GM12878 (cell line): ENCODE measurements around the gene THSD4. TPM values are rescaled to one million over a fixed set of nuclear protein-coding genes. Genes with fewer than 3 reads are reported as not detected.

Source experiments
- ATAC-seq: fragments of 200-7000 bp; cut with Tn5 transposase; 3 replicates; pipeline ENCODE4 v1.9.1; 2020; ENCODE audit warnings: mild to moderate bottlenecking, moderate library complexity
- BruUV-seq: library from RNA; stranded (reverse); fragments of 400-500 nt; replicated peaks from 2 replicates; lab custom pipeline; 2021; lab: Mats Ljungman, UMichigan
- CTCF ChIA-PET: fragments of 300-600 bp; sonication (Branson Sonifier 250); formaldehyde crosslinking; extraction: SDS; loops from one replicate; lab custom pipeline; 2021; ENCODE audit warnings: inconsistent platforms; lab: Yijun Ruan, JAX
- POLR2A ChIA-PET: fragments of 350-600 bp; formaldehyde crosslinking; extraction: SDS; loops from one replicate; lab custom pipeline; 2021; ENCODE audit warnings: inconsistent platforms; lab: Charles Lee
- RAD21 ChIA-PET: fragments of 300-600 bp; sonication (Branson Sonifier 250); formaldehyde crosslinking; loops from one replicate; lab custom pipeline; 2023; ENCODE audit warnings: antibody characterized with exemption; ENCODE audit not compliant: unreplicated experiment; lab: Charles Lee
- SMC1A ChIA-PET: fragments of 300-600 bp; sonication (Branson Sonifier 250); formaldehyde crosslinking; loops from one replicate; lab custom pipeline; 2023; ENCODE audit not compliant: unreplicated experiment, uncharacterized antibody; lab: Charles Lee
- DNase-seq: peaks from one replicate; pipeline ENCODE4 v3.0.0-alpha.2; 2011; ENCODE audit warnings: low read depth, low spot score
- FAIRE-seq: peaks from 3 replicates; lab custom pipeline; 2011; peaks lifted over from hg19 to GRCh38; lab: Jason Lieb, UNC
- H2AFZ ChIP-seq: 2 replicates; pipeline ENCODE4 v1.6.0; 2011; ENCODE audit warnings: low read depth, low read length, control low read depth; ENCODE audit not compliant: control insufficient read depth
- H3K27ac ChIP-seq: 2 replicates; pipeline ENCODE4 v1.5.1; 2011; ENCODE audit warnings: control low read depth; ENCODE audit not compliant: control insufficient read depth, insufficient read depth
- H3K27me3 ChIP-seq, 2 experiments: replicated peaks in 1 of 2; 2 replicates each; pipeline versions ENCODE4 v1.6.0 to v1.6.1; 2011; ENCODE audit warnings: low read length in 1 of 2; ENCODE audit not compliant: control insufficient read depth in 2 of 2, insufficient read depth in 2 of 2
- H3K36me3 ChIP-seq, 2 experiments: 2 replicates each; pipeline ENCODE4 v1.5.1; 2011; ENCODE audit warnings: low read length in 1 of 2; ENCODE audit not compliant: control insufficient read depth in 2 of 2, insufficient read depth in 2 of 2
- H3K4me1 ChIP-seq: 2 replicates; pipeline ENCODE4 v1.6.1; 2011; ENCODE audit warnings: mild to moderate bottlenecking, low read length, moderate library complexity, mixed read lengths; ENCODE audit not compliant: control insufficient read depth, insufficient read depth
- H3K4me2 ChIP-seq: 2 replicates; pipeline ENCODE4 v1.6.0; 2011; ENCODE audit warnings: control low read depth; ENCODE audit not compliant: control insufficient read depth, insufficient read depth
- H3K4me3 ChIP-seq: fragments of 200-600 bp; sonication (generic); 2 replicates; pipeline ENCODE4 v1.5.1; 2016
- H3K79me2 ChIP-seq: 2 replicates; pipeline ENCODE4 v1.6.0; 2011; ENCODE audit warnings: low read length; ENCODE audit not compliant: control insufficient read depth, insufficient read depth
- H3K9ac ChIP-seq: 2 replicates; pipeline ENCODE4 v1.8.0; 2011; ENCODE audit warnings: low read length, control low read depth, mixed read lengths; ENCODE audit not compliant: control insufficient read depth, insufficient read depth
- H3K9me3 ChIP-seq: replicated peaks from 3 replicates; pipeline ENCODE4 v1.5.1; 2011; ENCODE audit warnings: mild to moderate bottlenecking, low read length; ENCODE audit not compliant: control insufficient read depth, insufficient read depth
- H4K20me1 ChIP-seq: 2 replicates; pipeline ENCODE4 v1.6.0; 2011; ENCODE audit not compliant: control insufficient read depth, insufficient read depth
- CBFB ChIP-seq: IDR thresholded peaks from 2 replicates; pipeline ENCODE4 v1.6.1; 2016; ENCODE audit warnings: antibody characterized with exemption, low read depth
- HCFC1 ChIP-seq: fragments of 150-350 bp; IDR thresholded peaks from 2 replicates; pipeline ENCODE4 v1.6.1; 2014; ENCODE audit warnings: low read length
- IRF4 ChIP-seq: IDR thresholded peaks from 2 replicates; pipeline ENCODE4 v1.6.1; 2011; ENCODE audit warnings: low read depth, low read length
- KLF5 ChIP-seq: fragments of 450-650 bp; IDR thresholded peaks from 2 replicates; pipeline ENCODE4 v1.6.1; 2014; ENCODE audit warnings: mild to moderate bottlenecking; ENCODE audit not compliant: partially characterized antibody
- MXI1 ChIP-seq: fragments of 150-350 bp; IDR thresholded peaks from 2 replicates; pipeline ENCODE4 v1.6.1; 2011; ENCODE audit warnings: low read depth, mild to moderate bottlenecking, inconsistent platforms, low read length, improper control_type of control experiment
- MYB ChIP-seq: fragments of 150-350 bp; IDR thresholded peaks from 2 replicates; pipeline ENCODE4 v1.6.1; 2014; ENCODE audit warnings: mild to moderate bottlenecking, low read depth, low read length, borderline replicate concordance
- NFIC ChIP-seq: IDR thresholded peaks from 2 replicates; pipeline ENCODE4 v1.6.1; 2012; ENCODE audit warnings: low read depth, mild to moderate bottlenecking, inconsistent platforms, low read length, moderate library complexity
- NR2C1 ChIP-seq: fragments of 450-650 bp; IDR thresholded peaks from 2 replicates; pipeline ENCODE4 v1.6.1; 2017; ENCODE audit warnings: antibody characterized with exemption, mild to moderate bottlenecking, moderate library complexity
- PAX8 ChIP-seq: fragments of 450-650 bp; IDR thresholded peaks from 2 replicates; pipeline ENCODE4 v1.6.1; 2017; ENCODE audit warnings: mild to moderate bottlenecking, moderate library complexity
- SMAD5 ChIP-seq: IDR thresholded peaks from 2 replicates; pipeline ENCODE4 v1.6.1; 2016; ENCODE audit warnings: antibody characterized with exemption, low read depth
- WGBS: methylation state at CpG from one replicate; pipeline ENCODE4 v1.1.6; 2016; ENCODE audit warnings: low lambda C conversion rate; ENCODE audit not compliant: insufficient replicate concordance, insufficient coverage; ENCODE audit errors: missing lambda C conversion rate; 5-methylcytosine and 5-hydroxymethylcytosine counted together
- in situ Hi-C: fragments of 300-500 bp; cut with MboI; formaldehyde crosslinking; loops from 9 replicates; pipeline ENCODE4 v1.14.3; 2018; ENCODE audit warnings: mixed read lengths
- intact Hi-C: fragments of 100-400 bp; cut with micrococcal nuclease; formaldehyde crosslinking; loops from one replicate; pipeline ENCODE4 v1.14.2; 2022; ENCODE audit not compliant: unreplicated experiment
- polyA plus RNA-seq, 11 experiments: library from polyadenylated mRNA; depleted of rRNA in 4 of 11; unstranded in 6 of 11; stranded (reverse) in 5 of 11; fragments of >200 nt; fragmentation: Nextera tagmentation in 4 of 11; fragmentation: Illumina TruSeq in 1 of 11; extraction: Ambion mirVana in 4 of 11; extraction: Trizol in 1 of 11; gene quantifications; 1 replicate in 1 of 11; 2 replicates in 10 of 11; pipeline versions ENCODE4 v1.2.1 to v1.2.3, GENCODE V29; 2011 to 2016; ENCODE audit warnings: inconsistent platforms in 2 of 11, missing spikeins in 2 of 11, low read depth in 1 of 11
- total RNA-seq, 4 experiments: library from RNA; depleted of rRNA in 3 of 4; stranded (reverse); fragments of >200 nt in 3 of 4; fragmentation: Illumina TruSeq in 1 of 4; extraction: Trizol in 1 of 4; gene quantifications; 2 replicates each; pipeline versions ENCODE4 v1.2.1 to v1.2.3, GENCODE V29; 2013 to 2021
- TF ChIP-seq, protein P1 (sequence below): IDR thresholded peaks from 2 replicates; pipeline ENCODE4 v1.6.1; 2012; ENCODE audit warnings: low read depth, low read length, improper control_type of control experiment
- TF ChIP-seq, protein P2 (sequence below): fragments of 450-650 bp; formaldehyde crosslinking; IDR thresholded peaks from 2 replicates; pipeline ENCODE4 v1.4.0; 2022; ENCODE audit warnings: mild to moderate bottlenecking, moderate library complexity
- TF ChIP-seq, protein P3 (sequence below): fragments of 450-650 bp; formaldehyde crosslinking; IDR thresholded peaks from 2 replicates; pipeline ENCODE4 v1.5.0; 2022; ENCODE audit warnings: mild to moderate bottlenecking, missing genetic modification characterization
- TF ChIP-seq, protein P4 (sequence below): IDR thresholded peaks from 2 replicates; pipeline ENCODE4 v1.6.1; 2011; ENCODE audit warnings: low read depth, mild to moderate bottlenecking, low read length, moderate library complexity, borderline replicate concordance; ENCODE audit errors: extremely low read depth
- TF ChIP-seq, protein P5 (sequence below): fragments of 450-650 bp; IDR thresholded peaks from 2 replicates; pipeline ENCODE4 v1.6.1; 2016; ENCODE audit warnings: mild to moderate bottlenecking

Gene THSD4
- total and polyA plus RNA-seq, 10 of the 15 experiments (the other 5 are each of a cell fraction or from before 2014, with no cell fraction given) = 0.04 to 0.13 (median 0.05) TPM; not detected in 7

DNA sequence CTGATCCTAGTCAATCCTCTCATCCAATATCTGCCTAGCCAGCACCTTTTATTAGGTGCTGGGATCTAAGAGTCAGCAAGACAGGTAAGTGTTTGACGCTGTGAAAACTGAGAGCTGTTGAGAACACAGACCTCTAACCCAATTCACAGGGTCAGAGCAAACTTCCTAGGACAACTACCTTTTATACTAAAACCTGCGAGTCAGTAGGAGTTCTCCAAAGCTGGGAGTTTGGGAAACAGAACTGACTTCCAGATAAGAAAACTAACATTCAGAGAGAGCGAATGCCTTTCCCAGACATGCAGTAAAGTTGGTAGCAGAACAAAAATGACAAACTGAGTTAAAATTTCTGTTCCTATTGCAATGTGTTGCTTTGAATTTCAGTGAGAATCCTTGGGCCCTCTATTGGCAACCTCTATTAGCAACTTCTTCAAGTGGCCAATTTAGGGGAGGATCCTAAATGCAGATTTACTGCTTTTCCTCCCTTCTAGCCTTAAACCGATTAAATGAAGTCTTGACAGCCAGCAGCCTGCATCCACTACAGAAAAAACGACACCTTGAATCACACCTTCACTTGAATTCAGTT is 706.4 kb downstream of the THSD4 start:
- SMC1A ChIA-PET = no interaction called here
- Histone ChIP-seq H4K20me1 (no peaks in the 10 kb centered on the region), H3K9me3 (peaks cover 13% of the 10 kb centered on the region), H2AFZ (no peak overlapping the region), H3K36me3 (peaks cover 0 to 4% of the 10 kb centered on the region in 2 experiments; a peak in 2 of 4 replicates), H3K79me2 (no peaks in the 10 kb centered on the region), H3K4me2 (no peak overlapping the region), H3K27ac (no peak overlapping the region), H3K9ac (no peak overlapping the region), H3K4me1 (no peaks in the 10 kb centered on the region), H3K4me3 (no peak overlapping the region), H3K27me3 (no peaks in the 10 kb centered on the region)
- ATAC-seq (no peak), FAIRE-seq (no peak), DNase-seq (no peak)
- POLR2A ChIA-PET = no interaction called here
- intact Hi-C loops = no loop called here
- BruUV-seq = no TSS peak
- CTCF ChIA-PET = no interaction called here
- WGBS = 47% methylated on average over 5 of the region's 5 CpGs
- in situ Hi-C loops = no loop called here
- RAD21 ChIA-PET = no interaction called here
- TF ChIP-seq, protein P1, sequence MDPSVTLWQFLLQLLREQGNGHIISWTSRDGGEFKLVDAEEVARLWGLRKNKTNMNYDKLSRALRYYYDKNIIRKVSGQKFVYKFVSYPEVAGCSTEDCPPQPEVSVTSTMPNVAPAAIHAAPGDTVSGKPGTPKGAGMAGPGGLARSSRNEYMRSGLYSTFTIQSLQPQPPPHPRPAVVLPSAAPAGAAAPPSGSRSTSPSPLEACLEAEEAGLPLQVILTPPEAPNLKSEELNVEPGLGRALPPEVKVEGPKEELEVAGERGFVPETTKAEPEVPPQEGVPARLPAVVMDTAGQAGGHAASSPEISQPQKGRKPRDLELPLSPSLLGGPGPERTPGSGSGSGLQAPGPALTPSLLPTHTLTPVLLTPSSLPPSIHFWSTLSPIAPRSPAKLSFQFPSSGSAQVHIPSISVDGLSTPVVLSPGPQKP = no peak
- TF ChIP-seq, protein P2, sequence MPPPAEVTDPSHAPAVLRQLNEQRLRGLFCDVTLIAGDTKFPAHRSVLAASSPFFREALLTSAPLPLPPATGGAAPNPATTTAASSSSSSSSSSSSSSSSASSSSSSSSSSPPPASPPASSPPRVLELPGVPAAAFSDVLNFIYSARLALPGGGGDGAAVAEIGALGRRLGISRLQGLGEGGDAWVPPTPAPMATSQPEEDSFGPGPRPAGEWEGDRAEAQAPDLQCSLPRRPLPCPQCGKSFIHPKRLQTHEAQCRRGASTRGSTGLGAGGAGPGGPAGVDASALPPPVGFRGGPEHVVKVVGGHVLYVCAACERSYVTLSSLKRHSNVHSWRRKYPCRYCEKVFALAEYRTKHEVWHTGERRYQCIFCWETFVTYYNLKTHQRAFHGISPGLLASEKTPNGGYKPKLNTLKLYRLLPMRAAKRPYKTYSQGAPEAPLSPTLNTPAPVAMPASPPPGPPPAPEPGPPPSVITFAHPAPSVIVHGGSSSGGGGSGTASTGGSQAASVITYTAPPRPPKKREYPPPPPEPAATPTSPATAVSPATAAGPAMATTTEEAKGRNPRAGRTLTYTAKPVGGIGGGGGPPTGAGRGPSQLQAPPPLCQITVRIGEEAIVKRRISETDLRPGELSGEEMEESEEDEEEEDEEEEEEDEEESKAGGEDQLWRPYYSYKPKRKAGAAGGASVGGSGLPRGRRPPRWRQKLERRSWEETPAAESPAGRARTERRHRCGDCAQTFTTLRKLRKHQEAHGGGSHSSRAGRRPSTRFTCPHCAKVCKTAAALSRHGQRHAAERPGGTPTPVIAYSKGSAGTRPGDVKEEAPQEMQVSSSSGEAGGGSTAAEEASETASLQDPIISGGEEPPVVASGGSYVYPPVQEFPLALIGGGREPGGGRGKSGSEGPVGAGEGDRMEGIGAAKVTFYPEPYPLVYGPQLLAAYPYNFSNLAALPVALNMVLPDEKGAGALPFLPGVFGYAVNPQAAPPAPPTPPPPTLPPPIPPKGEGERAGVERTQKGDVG (CRISPR knock-in tag) = no peak
- no peak for TF ChIP-seq IRF4
- TF ChIP-seq PAX8 = no peak
- TF ChIP-seq NR2C1 = no peak
- TF ChIP-seq MYB = no peak
- TF ChIP-seq, protein P3, sequence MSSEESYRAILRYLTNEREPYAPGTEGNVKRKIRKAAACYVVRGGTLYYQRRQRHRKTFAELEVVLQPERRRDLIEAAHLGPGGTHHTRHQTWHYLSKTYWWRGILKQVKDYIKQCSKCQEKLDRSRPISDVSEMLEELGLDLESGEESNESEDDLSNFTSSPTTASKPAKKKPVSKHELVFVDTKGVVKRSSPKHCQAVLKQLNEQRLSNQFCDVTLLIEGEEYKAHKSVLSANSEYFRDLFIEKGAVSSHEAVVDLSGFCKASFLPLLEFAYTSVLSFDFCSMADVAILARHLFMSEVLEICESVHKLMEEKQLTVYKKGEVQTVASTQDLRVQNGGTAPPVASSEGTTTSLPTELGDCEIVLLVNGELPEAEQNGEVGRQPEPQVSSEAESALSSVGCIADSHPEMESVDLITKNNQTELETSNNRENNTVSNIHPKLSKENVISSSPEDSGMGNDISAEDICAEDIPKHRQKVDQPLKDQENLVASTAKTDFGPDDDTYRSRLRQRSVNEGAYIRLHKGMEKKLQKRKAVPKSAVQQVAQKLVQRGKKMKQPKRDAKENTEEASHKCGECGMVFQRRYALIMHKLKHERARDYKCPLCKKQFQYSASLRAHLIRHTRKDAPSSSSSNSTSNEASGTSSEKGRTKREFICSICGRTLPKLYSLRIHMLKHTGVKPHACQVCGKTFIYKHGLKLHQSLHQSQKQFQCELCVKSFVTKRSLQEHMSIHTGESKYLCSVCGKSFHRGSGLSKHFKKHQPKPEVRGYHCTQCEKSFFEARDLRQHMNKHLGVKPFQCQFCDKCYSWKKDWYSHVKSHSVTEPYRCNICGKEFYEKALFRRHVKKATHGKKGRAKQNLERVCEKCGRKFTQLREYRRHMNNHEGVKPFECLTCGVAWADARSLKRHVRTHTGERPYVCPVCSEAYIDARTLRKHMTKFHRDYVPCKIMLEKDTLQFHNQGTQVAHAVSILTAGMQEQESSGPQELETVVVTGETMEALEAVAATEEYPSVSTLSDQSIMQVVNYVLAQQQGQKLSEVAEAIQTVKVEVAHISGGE = no peak
- TF ChIP-seq SMAD5 = no peak
- TF ChIP-seq NFIC = no peak
- TF ChIP-seq, protein P4, sequence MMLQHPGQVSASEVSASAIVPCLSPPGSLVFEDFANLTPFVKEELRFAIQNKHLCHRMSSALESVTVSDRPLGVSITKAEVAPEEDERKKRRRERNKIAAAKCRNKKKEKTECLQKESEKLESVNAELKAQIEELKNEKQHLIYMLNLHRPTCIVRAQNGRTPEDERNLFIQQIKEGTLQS = no peak
- no peak for TF ChIP-seq KLF5
- TF ChIP-seq CBFB = no peak
- TF ChIP-seq, protein P5, sequence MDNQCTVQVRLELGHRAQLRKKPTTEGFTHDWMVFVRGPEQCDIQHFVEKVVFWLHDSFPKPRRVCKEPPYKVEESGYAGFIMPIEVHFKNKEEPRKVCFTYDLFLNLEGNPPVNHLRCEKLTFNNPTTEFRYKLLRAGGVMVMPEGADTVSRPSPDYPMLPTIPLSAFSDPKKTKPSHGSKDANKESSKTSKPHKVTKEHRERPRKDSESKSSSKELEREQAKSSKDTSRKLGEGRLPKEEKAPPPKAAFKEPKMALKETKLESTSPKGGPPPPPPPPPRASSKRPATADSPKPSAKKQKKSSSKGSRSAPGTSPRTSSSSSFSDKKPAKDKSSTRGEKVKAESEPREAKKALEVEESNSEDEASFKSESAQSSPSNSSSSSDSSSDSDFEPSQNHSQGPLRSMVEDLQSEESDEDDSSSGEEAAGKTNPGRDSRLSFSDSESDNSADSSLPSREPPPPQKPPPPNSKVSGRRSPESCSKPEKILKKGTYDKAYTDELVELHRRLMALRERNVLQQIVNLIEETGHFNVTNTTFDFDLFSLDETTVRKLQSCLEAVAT = no peak
- no peak for TF ChIP-seq HCFC1
- TF ChIP-seq MXI1 = no peak
